Measurements from ENCODE around the gene TUBB6. TPM values are rescaled to one million over a fixed set of nuclear protein-coding genes. Genes with fewer than 3 reads are reported as not detected.

The TUBB6 gene
- polyA plus RNA-seq, 1 donor from 2014 or later = 3.8 TPM

DNA sequence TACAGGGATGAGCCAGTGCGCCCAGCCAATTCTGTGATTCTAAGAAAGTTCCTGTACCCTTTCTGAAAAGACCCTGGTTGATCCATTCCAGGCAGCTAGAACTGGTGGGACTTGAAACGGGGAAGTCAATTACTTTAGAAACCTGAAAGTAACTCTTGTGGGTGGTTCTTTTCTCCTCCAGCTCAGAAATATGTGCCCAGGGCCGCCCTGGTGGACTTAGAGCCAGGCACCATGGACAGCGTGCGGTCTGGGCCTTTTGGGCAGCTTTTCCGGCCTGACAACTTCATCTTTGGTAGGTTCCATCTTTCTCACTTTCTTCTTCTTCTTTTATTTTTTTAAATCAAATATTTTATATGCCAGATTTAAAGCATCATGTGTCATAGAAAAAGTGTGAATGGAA is 2.7 kb downstream of the TUBB6 start (continued):
- TF ChIP-seq EZH2 (IDR thresholded peaks at IDR 0.05; ENCODE audit: borderline replicate concordance, insufficient read depth, low read length, poor library complexity, severe bottlenecking) (no peak), POLR2AphosphoS5 (IDR thresholded peaks at IDR 0.05) (no peak)

DNA sequence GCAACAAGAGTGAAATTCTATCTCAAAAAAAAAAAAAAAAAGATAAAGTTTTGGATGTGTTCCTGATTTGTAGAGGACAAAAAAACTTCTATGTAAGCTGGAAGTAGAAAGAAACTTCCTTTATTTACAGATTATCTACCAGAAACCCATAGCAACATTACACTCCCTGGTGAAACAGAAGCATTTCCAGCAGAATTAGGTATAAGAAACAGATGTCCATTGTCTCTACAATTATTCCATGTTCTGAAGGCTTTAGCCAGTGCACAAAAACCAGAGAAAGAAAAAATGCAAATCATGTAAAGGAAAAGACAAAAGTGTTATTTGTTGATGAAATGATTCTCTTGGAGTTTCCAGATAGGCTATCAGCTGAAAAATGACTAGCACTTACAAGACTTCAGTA is 4.9 kb downstream of the TUBB6 start:
- H3K36me3 ChIP-seq (ENCODE audit: insufficient read depth, low read length) = no peaks in the 10 kb centered on the region
- no peak overlapping the region for H3K4me3 ChIP-seq (ENCODE audit: low read length)
- H3K9me3 ChIP-seq (ENCODE audit: low read length) = no peaks in the 10 kb centered on the region
- no peaks in the 10 kb centered on the region for H3F3A ChIP-seq (ENCODE audit: insufficient read depth, low read length, poor library complexity, severe bottlenecking)
- H3K9me2 ChIP-seq (ENCODE audit: insufficient read depth, low read length) = no peaks in the 10 kb centered on the region
- no peak for TF ChIP-seq TAF1 (IDR thresholded peaks at IDR 0.05; ENCODE audit: low read depth)
- TF ChIP-seq RAD21 (conservative IDR thresholded peaks at IDR 0.05) = no peak
- no peak for TF ChIP-seq SMC3 (conservative IDR thresholded peaks at IDR 0.05; ENCODE audit: poor library complexity)
- TF ChIP-seq MXI1 (conservative IDR thresholded peaks at IDR 0.05; ENCODE audit: poor library complexity, severe bottlenecking) = no peak
- no peak for TF ChIP-seq POLR2AphosphoS5 (IDR thresholded peaks at IDR 0.05)
- TF ChIP-seq EZH2 (IDR thresholded peaks at IDR 0.05; ENCODE audit: borderline replicate concordance, insufficient read depth, low read length, poor library complexity, severe bottlenecking) = no peak
- no peaks in the 10 kb centered on the region for H3K79me2 ChIP-seq (replicated peaks; ENCODE audit: insufficient read depth, low read length)
- H3K9ac ChIP-seq (ENCODE audit: low read length) = no peak overlapping the region
- H3K27ac ChIP-seq (ENCODE audit: low read length) = no peak overlapping the region
- no peak overlapping the region for H2AFZ ChIP-seq (ENCODE audit: low read depth, low read length)
- H3K4me2 ChIP-seq (ENCODE audit: low read length) = no peak overlapping the region
- peaks cover 16% of the 10 kb centered on the region for H3K27me3 ChIP-seq (ENCODE audit: insufficient read depth, low read depth, low read length)
- H4K20me1 ChIP-seq (ENCODE audit: insufficient read depth) = no peaks in the 10 kb centered on the region

DNA sequence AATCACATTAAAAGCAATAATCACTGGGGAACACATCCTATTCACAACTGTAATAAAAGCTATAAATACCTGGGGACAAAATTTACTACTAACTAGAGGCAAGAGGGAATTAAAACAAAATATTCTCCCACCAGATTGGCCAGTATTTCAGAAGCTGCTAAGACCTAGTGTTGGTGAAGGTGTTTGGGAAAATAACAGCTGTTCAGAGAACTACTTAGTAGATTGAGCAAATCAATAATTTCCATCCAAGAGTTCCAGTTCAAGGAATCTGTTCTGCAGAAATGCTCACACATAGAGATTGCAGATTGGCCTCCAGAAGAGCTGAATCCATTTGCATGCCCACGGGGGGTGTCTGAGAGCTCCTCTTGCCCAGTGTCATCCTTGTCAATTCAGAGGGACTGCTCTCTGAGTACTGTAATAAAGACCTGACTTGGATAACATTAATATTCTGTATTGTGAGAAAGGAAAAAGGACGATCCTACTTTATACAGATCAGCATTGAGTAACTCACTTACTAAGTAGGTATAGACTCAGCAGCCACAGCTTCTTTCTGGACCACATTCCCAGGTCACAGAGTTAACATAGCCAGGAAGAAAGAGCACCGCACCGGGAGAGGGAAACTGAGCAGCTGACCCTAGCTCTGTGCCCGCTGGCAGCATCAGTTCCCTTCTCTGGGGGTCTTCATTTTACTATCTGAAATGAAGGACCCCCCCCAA is 5.6 kb downstream of the TUBB6 start:
- Histone ChIP-seq H3K9ac (ENCODE audit: low read length) (no peak overlapping the region), H2AFZ (ENCODE audit: low read depth, low read length) (no peak overlapping the region), H3K4me2 (ENCODE audit: low read length) (no peak overlapping the region), H3K79me2 (replicated peaks; ENCODE audit: insufficient read depth, low read length) (no peaks in the 10 kb centered on the region), H3K27me3 (ENCODE audit: insufficient read depth, low read depth, low read length) (peaks cover 11% of the 10 kb centered on the region), H3F3A (ENCODE audit: insufficient read depth, low read length, poor library complexity, severe bottlenecking) (no peaks in the 10 kb centered on the region), H3K4me3 (ENCODE audit: low read length) (no peak overlapping the region), H4K20me1 (ENCODE audit: insufficient read depth) (no peaks in the 10 kb centered on the region), H3K9me2 (ENCODE audit: insufficient read depth, low read length) (no peaks in the 10 kb centered on the region), H3K9me3 (ENCODE audit: low read length) (no peaks in the 10 kb centered on the region), H3K27ac (ENCODE audit: low read length) (no peak overlapping the region), H3K36me3 (ENCODE audit: insufficient read depth, low read length) (no peaks in the 10 kb centered on the region)
- no peak for TF ChIP-seq SMC3 (conservative IDR thresholded peaks at IDR 0.05; ENCODE audit: poor library complexity)
- no peak for TF ChIP-seq POLR2AphosphoS5 (IDR thresholded peaks at IDR 0.05)
- TF ChIP-seq TAF1 (IDR thresholded peaks at IDR 0.05; ENCODE audit: low read depth) = no peak
- TF ChIP-seq MXI1 (conservative IDR thresholded peaks at IDR 0.05; ENCODE audit: poor library complexity, severe bottlenecking) = no peak
- TF ChIP-seq REST (IDR thresholded peaks at IDR 0.05; ENCODE audit: borderline replicate concordance) = no peak

Measured in neural cell (in vitro differentiated cells).